Posterior cingulate gyrus (tissue), 11 donors: ENCODE measurements around the gene LGALS9C.
"Not testable (repeated sequence)": the region's sequence is repeated elsewhere in the genome, so short reads cannot be mapped to it uniquely, and the experiment has no call there.

Experiments
- DNase-seq, 10 donors: peaks; one replicate each; pipeline versions ENCODE4 v3.0.0 to v3.0.0-alpha.2; 2020 to 2021; ENCODE audit warnings: mixed read lengths in 3 of 10
- intact Hi-C: fragments of 100-400 bp; cut with DNase I; formaldehyde crosslinking; loops from one replicate; pipeline ENCODE4 v1.15.1; 2023

LGALS9C gene

GRCh38 chr17:18526168-18526800 lies 49.7 kb downstream of the LGALS9C start:
- DNase-seq, intact Hi-C loops: not testable (repeated sequence)

- DNase-seq, intact Hi-C loops: not testable (repeated sequence)
These were observed 50.8 kb downstream of the LGALS9C start for GRCh38 chr17:18527354-18527753.

- DNase-seq, intact Hi-C loops: not testable (repeated sequence)
These were observed 51.8 kb downstream of the LGALS9C start for GRCh38 chr17:18528435-18528834.

GRCh38 chr17:18528899-18529500 lies 52.4 kb downstream of the LGALS9C start:
- intact Hi-C loops: not testable (repeated sequence)

GRCh38 chr17:18530405-18530804 lies 53.8 kb downstream of the LGALS9C start:
- not testable (repeated sequence) for DNase-seq

More at GRCh38 chr17:18528899-18529500, 52.4 kb downstream of the LGALS9C start:
- not testable (repeated sequence) for DNase-seq

GRCh38 chr17:18542234-18542633 lies 65.6 kb downstream of the LGALS9C start:
- DNase-seq, intact Hi-C loops: not testable (repeated sequence)

More at GRCh38 chr17:18530405-18530804, 53.8 kb downstream of the LGALS9C start:
- intact Hi-C loops: not testable (repeated sequence)

GRCh38 chr17:18542907-18543306 lies 66.3 kb downstream of the LGALS9C start:
- intact Hi-C loops, DNase-seq: not testable (repeated sequence)
